ENCODE measurements around the gene TRIM54. TPM values are rescaled to one million over a fixed set of nuclear protein-coding genes. Genes with fewer than 3 reads are reported as not detected.

The TRIM54 gene
- total RNA-seq, 1 donor from 2014 or later = not detected

- no peak for DNase-seq (ENCODE audit: low read depth, low spot score)
- peaks cover 8% of the 10 kb centered on the region for H3K4me1 Mint-ChIP-seq
- no peaks in the 10 kb centered on the region for H3K36me3 Mint-ChIP-seq (ENCODE audit: low read depth)
- no peaks in the 10 kb centered on the region for H3K9me3 Mint-ChIP-seq
- no peak for TF ChIP-seq CTCF (conservative IDR thresholded peaks at IDR 0.05)
- H3K27me3 Mint-ChIP-seq (ENCODE audit: low read depth) = peaks cover 22% of the 10 kb centered on the region
- H3K27ac Mint-ChIP-seq (ENCODE audit: unreplicated experiment) = no peak overlapping the region
- H3K4me3 Mint-ChIP-seq = no peak overlapping the region
Measured at GRCh38 chr2:27250652-27251379, 31.4 kb upstream of the TRIM54 start.

GRCh38 chr2:27251766-27252165 lies 30.5 kb upstream of the TRIM54 start:
- Mint-ChIP-seq H3K4me3 (no peak overlapping the region), H3K9me3 (no peaks in the 10 kb centered on the region), H3K4me1 (peaks cover 8% of the 10 kb centered on the region), H3K27ac (ENCODE audit: unreplicated experiment) (no peak overlapping the region), H3K27me3 (ENCODE audit: low read depth) (peaks cover 31% of the 10 kb centered on the region), H3K36me3 (ENCODE audit: low read depth) (no peaks in the 10 kb centered on the region)
- DNase-seq (ENCODE audit: low read depth, low spot score) = no peak
- no peak for TF ChIP-seq CTCF (conservative IDR thresholded peaks at IDR 0.05)

GRCh38 chr2:27255187-27255586 lies 27.0 kb upstream of the TRIM54 start:
- Mint-ChIP-seq H3K36me3 (ENCODE audit: low read depth) (no peaks in the 10 kb centered on the region), H3K4me1 (peaks cover 8% of the 10 kb centered on the region), H3K9me3 (no peaks in the 10 kb centered on the region), H3K4me3 (no peak overlapping the region), H3K27ac (ENCODE audit: unreplicated experiment) (no peak overlapping the region), H3K27me3 (ENCODE audit: low read depth) (peaks cover 55% of the 10 kb centered on the region)
- no peak for DNase-seq (ENCODE audit: low read depth, low spot score)
- TF ChIP-seq CTCF (conservative IDR thresholded peaks at IDR 0.05) = no peak

- DNase-seq (ENCODE audit: low read depth, low spot score) = no peak
- no peaks in the 10 kb centered on the region for H3K36me3 Mint-ChIP-seq (ENCODE audit: low read depth)
- no peak overlapping the region for H3K4me3 Mint-ChIP-seq
- H3K4me1 Mint-ChIP-seq = peaks cover 8% of the 10 kb centered on the region
- TF ChIP-seq CTCF (conservative IDR thresholded peaks at IDR 0.05) = no peak
- H3K9me3 Mint-ChIP-seq = no peaks in the 10 kb centered on the region
- peaks cover 60% of the 10 kb centered on the region for H3K27me3 Mint-ChIP-seq (ENCODE audit: low read depth)
- H3K27ac Mint-ChIP-seq (ENCODE audit: unreplicated experiment) = no peak overlapping the region
Measured at GRCh38 chr2:27255660-27256059, 26.6 kb upstream of the TRIM54 start.

GRCh38 chr2:27256855-27257454 lies 25.3 kb upstream of the TRIM54 start:
- Mint-ChIP-seq H3K4me3 (no peak overlapping the region), H3K27ac (ENCODE audit: unreplicated experiment) (no peak overlapping the region), H3K4me1 (peaks cover 4% of the 10 kb centered on the region), H3K36me3 (ENCODE audit: low read depth) (no peaks in the 10 kb centered on the region), H3K27me3 (ENCODE audit: low read depth) (peaks cover 67% of the 10 kb centered on the region), H3K9me3 (no peaks in the 10 kb centered on the region)
- no peak for DNase-seq (ENCODE audit: low read depth, low spot score)
- TF ChIP-seq CTCF (conservative IDR thresholded peaks at IDR 0.05) = no peak
